Measurements from ENCODE around the gene GXYLT1. TPM values are rescaled to one million over a fixed set of nuclear protein-coding genes. Genes with fewer than 3 reads are reported as not detected.
"Not testable (repeated sequence)": the region's sequence is repeated elsewhere in the genome, so short reads cannot be mapped to it uniquely, and the experiment has no call there.

Gene GXYLT1, protein sequence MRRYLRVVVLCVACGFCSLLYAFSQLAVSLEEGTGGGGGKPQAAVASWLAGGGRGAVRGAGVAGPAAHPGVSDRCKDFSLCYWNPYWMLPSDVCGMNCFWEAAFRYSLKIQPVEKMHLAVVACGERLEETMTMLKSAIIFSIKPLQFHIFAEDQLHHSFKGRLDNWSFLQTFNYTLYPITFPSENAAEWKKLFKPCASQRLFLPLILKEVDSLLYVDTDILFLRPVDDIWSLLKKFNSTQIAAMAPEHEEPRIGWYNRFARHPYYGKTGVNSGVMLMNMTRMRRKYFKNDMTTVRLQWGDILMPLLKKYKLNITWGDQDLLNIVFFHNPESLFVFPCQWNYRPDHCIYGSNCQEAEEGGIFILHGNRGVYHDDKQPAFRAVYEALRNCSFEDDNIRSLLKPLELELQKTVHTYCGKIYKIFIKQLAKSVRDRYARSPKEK
- 10 to 100 TPM; 11.3 to 36.2 (median 15.5) TPM for total RNA-seq

DNA sequence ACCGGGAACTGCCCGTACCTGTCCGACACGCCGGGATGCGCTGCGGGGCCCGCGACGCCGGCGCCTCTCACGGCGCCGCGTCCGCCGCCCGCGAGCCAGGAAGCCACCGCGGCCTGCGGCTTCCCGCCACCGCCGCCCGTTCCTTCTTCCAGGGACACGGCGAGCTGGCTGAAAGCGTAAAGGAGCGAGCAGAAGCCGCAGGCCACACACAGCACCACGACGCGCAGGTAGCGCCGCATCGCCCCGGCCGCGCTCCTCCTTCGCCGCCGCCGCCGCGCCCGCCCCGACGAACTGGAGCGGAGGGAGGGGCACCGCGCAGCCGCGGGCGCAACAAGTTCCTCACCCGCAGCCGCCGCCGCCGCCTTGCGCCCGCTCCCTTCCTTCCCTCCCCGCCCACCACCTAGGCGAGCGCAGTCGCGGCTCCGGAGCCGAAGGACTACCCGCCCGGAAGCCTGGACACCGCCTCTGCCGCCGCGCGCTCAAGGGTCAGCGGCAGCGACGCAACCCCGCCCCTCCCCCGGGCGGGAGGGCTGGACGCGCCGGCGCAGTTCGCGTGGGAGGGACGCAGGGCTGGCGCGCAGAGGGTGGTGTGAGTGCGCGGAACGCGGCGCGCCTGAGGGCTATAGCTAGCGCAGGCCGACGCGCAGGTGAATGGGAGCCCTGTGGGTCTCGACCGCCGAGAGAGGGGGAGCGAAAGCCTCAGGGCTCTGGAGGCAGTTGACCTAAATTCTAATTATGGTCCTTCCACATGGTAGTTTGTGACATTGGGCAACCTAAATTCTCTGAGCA lies at the start of gene GXYLT1:
Gene GXYLT1 (minus strand): TSS at position 467 of the 789 bp plus-strand sequence. CDS start 228 bp downstream, at position 239.
- no peaks in the 10 kb centered on the region for H3K36me3 ChIP-seq
- peak within 1 kb of the TSS; percentile 40 to 81 for H3K4me3 ChIP-seq
- H3K27ac ChIP-seq: peak within 1 kb of the TSS; percentile 81 to 86
- DNase-seq: peak; percentile 85 to 89
- H3K4me1 ChIP-seq: no peaks in the 10 kb centered on the region
- TF ChIP-seq, protein P1, sequence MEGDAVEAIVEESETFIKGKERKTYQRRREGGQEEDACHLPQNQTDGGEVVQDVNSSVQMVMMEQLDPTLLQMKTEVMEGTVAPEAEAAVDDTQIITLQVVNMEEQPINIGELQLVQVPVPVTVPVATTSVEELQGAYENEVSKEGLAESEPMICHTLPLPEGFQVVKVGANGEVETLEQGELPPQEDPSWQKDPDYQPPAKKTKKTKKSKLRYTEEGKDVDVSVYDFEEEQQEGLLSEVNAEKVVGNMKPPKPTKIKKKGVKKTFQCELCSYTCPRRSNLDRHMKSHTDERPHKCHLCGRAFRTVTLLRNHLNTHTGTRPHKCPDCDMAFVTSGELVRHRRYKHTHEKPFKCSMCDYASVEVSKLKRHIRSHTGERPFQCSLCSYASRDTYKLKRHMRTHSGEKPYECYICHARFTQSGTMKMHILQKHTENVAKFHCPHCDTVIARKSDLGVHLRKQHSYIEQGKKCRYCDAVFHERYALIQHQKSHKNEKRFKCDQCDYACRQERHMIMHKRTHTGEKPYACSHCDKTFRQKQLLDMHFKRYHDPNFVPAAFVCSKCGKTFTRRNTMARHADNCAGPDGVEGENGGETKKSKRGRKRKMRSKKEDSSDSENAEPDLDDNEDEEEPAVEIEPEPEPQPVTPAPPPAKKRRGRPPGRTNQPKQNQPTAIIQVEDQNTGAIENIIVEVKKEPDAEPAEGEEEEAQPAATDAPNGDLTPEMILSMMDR (IDR thresholded peaks at IDR 0.05): peak in 2 of 4 experiments; percentile 25 to 28
- TF ChIP-seq POLR2A (IDR thresholded peaks at IDR 0.05): peak; percentile 57 to 87
- no peaks in the 10 kb centered on the region for H3K9me3 ChIP-seq
- H3K27me3 ChIP-seq: no peaks in the 10 kb centered on the region
- intact Hi-C loops (cut with DNase I; ENCODE audit: low total_unique reads): no loop called here

DNA sequence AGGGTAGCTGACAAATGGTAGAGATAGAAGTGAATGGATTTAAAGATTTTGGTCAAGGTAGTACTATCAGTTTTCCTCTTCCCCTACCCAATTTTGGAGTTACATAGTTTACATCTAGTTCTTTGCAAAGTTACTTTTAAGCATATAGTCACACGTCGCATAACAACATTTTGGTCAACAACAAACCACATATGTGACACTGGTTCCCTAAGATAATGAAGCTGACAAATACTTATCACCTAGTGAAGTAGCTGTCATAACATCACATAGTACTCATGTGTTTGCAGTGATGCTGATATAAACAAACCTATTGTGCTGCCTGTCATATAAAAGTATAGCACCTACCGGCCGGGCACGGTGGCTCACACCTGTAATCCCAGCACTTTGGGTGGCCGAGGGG lies 48.0 kb upstream of the GXYLT1 start:
- Histone ChIP-seq H3K9me3 (no peaks in the 10 kb centered on the region), H3K27me3 (no peaks in the 10 kb centered on the region), H3K4me1 (no peaks in the 10 kb centered on the region), H3K4me3 (no peak overlapping the region), H3K36me3 (no peaks in the 10 kb centered on the region), H3K27ac (no peak overlapping the region)
- intact Hi-C loops (cut with DNase I; ENCODE audit: low total_unique reads): no loop called here
- TF ChIP-seq, protein P1 (IDR thresholded peaks at IDR 0.05): no peak
- TF ChIP-seq POLR2A (IDR thresholded peaks at IDR 0.05): no peak
- no peak for DNase-seq

DNA sequence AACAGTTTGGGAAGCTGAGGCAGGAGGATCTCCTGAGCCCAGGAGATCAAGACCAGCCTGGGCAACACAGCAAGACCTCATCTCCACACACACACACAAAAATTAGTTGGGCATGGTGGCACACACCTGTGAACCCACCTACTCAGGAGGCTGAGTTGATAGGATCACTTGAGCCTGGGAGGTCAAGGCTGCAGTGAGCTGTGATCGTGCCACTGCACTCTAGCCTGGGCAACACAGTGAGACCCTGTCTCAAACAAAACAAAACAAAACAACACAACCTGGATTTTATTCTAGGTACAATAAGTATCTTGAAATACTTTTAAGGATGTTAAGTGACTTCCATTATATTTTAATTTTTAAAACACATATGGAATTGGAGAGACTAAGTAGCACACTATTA lies 47.6 kb upstream of the GXYLT1 start:
- H3K27ac ChIP-seq: no peak overlapping the region
- no peaks in the 10 kb centered on the region for H3K27me3 ChIP-seq
- intact Hi-C loops (cut with DNase I; ENCODE audit: low total_unique reads): no loop called here
- no peak for DNase-seq
- H3K9me3 ChIP-seq: no peaks in the 10 kb centered on the region
- TF ChIP-seq, protein P1 (IDR thresholded peaks at IDR 0.05): no peak
- H3K36me3 ChIP-seq: no peaks in the 10 kb centered on the region
- H3K4me1 ChIP-seq: no peaks in the 10 kb centered on the region
- H3K4me3 ChIP-seq: no peak overlapping the region

DNA sequence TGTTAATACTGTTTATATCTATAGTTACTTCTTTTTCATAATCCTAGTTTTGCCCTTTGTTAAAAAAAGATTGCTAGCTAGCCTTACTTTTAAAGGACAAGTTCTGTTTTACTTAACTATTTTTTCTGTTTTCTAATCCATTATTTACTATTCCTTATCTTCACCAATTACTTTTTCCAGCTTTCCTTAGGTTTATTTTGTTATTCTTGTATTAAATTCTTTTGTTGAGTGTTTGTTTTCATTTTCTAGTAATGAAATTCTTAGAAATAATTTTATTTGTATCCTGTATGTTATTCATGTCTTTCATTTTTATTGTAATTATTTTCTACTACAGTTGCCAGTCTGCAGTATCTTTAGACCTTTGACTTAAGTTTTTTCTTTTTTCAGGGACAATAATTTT lies 45.7 kb upstream of the GXYLT1 start:
- no peak for DNase-seq
- Histone ChIP-seq H3K36me3 (no peaks in the 10 kb centered on the region), H3K4me3 (no peak overlapping the region), H3K27ac (no peak overlapping the region), H3K27me3 (no peaks in the 10 kb centered on the region), H3K4me1 (no peaks in the 10 kb centered on the region), H3K9me3 (no peaks in the 10 kb centered on the region)
- intact Hi-C loops (cut with DNase I; ENCODE audit: low total_unique reads): no loop called here
- TF ChIP-seq POLR2A (IDR thresholded peaks at IDR 0.05): no peak
- TF ChIP-seq, protein P1 (IDR thresholded peaks at IDR 0.05): no peak

DNA sequence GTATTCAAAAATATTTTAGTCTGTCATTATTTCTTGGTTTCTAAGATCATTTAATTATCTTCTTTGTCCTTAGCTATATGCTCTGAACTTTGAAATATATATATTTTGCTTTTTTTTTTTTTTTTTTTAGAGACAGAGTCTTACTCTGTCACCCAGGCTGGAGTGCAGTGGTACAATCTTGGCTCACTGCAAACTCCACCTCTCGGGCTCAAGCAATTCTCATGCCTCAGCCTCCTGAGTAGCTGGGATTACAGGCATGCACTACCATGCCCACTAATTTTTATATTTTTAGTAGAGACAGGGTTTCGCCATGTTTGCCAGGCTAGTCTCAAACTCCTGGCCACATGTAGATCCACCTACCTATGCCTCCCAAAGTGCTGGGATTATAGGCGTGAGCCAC lies 43.6 kb upstream of the GXYLT1 start:
- H3K4me3 ChIP-seq; H3K27ac ChIP-seq; intact Hi-C loops (cut with DNase I; ENCODE audit: low total_unique reads); H3K9me3 ChIP-seq; H3K4me1 ChIP-seq; H3K36me3 ChIP-seq; H3K27me3 ChIP-seq; DNase-seq: not testable (repeated sequence)
